Stimulated activated CD4-positive, alpha-beta T cell treated with anti-CD3 and anti-CD28 coated beads, Interleukin-15, amount 100 ng/mL, for 1 hour (primary cell): ENCODE results near the gene ADGRL2.

Source experiments
- DNase-seq, 2 donors: peaks; one replicate each; pipeline ENCODE4 v3.0.0-alpha.2; 2020; ENCODE audit warnings: low read depth in 1 of 2, low spot score in 1 of 2

ADGRL2 gene

DNA sequence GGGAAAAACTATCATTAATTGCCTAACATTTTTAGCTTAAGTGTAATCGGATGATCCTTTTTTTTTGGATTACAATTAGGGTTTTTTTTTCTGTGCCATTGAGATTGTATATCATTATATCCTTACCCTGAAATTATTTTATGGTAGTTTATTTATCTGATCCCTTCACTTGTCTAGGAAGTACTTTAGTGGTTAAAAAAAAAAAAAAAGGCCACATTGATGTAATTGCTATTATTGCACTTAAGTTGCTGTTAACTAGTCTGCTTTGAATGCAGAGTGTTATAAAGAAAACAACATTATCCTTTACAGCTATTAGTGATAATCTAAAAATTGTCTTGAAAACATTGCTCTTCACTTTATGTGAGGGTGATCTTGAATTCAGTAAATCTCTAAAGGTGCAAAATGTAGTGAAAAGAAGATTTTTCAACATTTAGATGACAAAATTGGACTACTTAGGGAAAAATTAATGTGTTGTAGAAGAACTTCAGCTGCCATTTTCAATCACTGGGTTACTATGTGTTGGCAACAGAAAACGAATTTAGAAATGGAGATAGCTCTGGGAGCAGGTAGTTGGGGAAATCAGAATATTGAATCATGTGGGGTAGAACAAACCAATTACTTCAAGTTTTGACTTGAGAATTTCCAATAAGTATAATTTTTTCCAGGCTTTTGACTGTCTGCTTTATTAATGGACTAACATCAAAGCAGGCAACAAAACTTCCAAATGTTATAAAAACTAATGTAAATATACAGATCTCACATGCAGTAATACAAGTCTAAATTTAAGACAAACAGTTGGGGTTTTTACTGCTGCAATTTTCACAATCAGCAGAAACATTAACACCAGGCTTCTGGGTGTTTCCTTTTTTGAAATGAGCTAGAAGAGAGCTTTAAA, 5.0 kb downstream of the ADGRL2 start:
- no peak for DNase-seq

DNA sequence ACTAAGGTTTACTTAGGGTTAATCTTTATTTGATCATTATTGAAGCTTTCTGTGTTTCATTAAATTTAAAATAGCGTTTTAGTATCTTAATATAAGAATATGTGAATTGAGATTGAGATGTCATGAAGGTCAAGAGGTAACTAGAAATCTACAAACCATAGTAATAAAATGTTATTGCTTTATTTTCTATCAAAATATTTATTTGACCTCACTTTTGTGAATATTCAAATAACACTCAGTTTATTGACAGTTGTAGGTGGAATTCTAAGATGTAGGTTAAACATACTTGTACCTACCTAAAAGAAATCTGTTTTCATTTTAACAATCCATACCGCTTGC, 5.7 kb downstream of the ADGRL2 start:
- DNase-seq: no peak

DNA sequence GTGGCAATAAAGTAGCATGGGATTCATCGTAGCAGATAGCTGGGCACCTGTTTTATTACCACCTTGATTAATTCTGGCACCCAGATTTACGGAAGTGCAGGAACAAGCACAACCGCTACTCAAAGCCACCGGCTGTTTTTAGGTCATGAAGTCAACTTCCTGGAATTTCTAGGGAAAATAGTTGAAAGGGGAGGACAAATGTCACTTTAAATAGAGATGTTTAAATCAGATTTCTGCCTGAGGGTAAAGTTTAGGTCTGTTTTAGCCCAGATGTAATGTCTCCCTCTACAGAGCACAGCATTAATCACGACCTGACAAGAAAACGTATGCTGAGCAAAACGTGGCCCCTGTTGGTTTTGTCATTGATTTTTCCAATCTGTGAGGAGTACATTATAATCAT, 8.0 kb downstream of the ADGRL2 start:
- no peak for DNase-seq

DNA sequence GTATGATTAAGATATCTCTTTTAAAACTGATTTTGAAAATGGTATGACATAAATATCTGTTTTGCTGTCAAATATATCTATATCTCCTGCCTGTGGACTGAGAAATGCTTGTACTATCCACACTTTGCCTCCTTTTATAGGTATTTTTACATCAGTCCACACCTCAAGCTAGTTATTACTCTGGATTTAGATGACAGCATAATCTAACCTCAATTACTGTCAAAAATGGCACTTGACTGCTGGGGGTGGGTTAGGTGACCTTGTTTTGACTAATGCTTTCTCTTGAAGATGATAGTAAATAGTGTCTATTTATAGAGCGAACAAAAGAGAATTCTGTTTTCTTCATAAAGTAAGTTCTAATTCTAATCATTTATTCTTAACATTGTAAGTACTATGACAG, 9.1 kb downstream of the ADGRL2 start:
- DNase-seq: no peak

DNA sequence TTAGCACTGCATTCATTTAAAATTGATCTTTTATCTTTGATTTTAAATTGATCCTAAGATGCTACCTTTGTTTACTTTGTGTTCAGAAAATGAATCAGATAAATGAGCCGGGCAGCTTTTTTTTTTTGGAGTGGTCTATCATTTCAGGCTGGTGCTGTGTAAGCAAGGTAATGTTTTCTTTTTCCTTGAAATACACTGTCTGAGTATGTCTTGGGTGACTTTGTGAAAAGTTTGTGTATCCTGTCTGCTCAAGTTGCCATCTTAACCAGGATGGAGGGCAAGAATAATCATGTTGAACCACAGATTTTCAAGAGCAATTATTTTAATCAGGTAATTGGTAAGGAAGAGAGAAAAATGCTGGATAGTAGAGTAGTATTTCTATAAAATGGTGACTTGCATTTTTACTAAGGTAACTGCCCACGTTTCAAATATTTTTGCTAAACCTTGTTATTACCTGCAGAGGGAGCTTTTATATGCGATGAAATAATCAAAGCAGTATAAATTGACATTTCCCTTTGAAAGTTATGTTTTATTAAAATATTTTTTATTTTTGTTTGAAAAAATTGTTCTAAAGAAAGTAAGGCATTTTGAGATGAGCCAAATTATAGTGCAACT, 11.1 kb downstream of the ADGRL2 start:
- DNase-seq: no peak

GRCh38 chr1:81812712-81813111, 12.0 kb downstream of the ADGRL2 start:
- no peak for DNase-seq

GRCh38 chr1:81813691-81814090, 13.0 kb downstream of the ADGRL2 start:
- no peak for DNase-seq

DNA sequence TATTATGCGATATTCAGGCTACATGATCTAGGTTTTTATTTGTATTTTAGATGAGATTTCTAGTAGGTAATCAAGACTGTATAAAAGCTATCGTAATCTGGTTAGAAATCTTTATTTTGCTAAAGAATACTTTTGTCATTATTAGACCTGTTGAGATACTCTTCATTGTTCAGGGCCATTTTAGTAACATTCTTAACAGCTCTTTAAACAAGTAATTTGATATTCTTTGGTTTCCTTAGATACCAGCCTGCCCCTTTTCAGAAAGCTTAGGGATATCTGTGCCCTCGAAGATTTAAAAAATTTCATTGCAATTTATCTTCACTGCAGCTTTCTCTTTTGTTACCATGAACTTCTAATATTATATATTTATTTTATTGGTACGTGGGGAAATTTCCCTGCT, 18.9 kb downstream of the ADGRL2 start:
- no peak for DNase-seq

GRCh38 chr1:81820765-81821164, 20.0 kb downstream of the ADGRL2 start:
- DNase-seq: no peak

- no peak for DNase-seq
Observed at GRCh38 chr1:81823082-81823481, 22.3 kb downstream of the ADGRL2 start.

DNA sequence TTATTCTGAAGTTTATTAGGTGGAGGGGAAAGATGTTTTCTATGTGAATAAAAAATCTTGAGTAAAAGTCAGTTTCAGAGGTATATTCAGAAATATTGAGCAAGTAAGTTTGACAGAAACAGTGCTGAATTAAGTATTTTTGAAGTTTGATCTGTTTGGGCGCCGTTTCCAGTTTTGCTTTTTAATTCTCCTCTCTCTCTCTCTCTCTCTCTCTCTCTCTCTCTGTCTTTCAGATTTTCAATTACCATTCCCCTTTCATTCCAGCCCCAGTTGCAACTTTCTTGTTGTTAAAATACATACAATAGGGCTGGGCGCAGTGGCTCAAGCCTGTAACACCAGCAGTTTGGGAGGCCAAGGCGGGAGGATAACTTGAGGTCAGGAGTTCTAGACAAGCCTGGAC, 24.0 kb downstream of the ADGRL2 start:
- no peak for DNase-seq

DNA sequence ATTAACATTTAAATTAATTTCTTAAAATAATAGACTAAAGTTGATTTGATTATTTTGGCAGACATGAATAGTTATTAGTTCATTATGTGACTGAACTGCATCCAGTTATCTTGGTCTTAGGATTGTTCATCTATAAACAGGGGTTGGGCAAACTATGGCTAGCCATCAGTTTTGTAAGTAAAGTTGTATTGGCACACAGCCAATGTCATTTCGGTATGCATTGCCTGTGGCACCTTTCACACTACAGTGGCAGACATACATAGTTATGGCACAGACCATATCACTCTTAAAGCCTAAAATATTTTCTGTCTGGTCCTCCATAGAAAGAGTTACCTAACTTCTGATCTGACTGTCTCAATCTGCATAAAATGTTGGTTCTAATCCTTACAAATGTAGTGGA, 27.2 kb downstream of the ADGRL2 start:
- DNase-seq: no peak

DNA sequence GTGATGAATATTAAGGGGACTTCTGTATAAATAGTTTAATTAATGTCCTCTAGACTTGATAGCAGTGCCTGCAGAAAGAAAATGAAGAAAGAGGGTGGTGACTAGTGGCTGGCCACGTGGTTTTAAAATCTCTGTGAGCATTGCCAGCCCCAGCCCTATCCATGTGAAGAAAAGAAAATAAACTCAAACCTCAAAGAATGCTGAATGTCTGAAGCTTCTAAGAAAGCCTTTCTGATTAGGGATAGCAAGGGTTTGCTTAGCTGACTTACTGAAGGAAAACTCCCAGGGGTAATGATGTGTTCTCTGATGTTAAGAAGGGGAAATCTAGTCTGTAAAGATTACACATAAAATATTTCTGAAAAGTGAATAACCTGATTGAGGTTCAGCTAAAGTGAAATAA, 31.8 kb downstream of the ADGRL2 start:
- DNase-seq: no peak

DNA sequence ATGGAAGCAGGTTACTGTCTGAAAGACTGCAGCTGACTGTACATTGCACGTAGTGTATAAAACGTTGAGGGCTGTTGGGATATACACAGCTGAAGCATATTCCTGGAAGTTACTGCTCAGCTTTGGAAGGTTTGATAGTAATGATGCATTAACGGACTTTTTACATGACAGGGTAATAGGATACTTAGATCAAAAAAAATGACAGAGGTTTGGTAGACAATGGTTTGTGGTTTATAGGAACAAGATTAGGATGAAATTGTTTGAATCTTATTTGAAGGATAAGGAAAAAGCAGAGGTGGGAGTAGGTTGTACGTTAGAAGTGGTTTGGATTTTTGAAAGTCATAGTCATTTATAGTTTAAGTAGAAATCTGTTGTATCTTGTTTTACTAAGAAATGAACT, 33.0 kb downstream of the ADGRL2 start:
- DNase-seq: no peak

DNA sequence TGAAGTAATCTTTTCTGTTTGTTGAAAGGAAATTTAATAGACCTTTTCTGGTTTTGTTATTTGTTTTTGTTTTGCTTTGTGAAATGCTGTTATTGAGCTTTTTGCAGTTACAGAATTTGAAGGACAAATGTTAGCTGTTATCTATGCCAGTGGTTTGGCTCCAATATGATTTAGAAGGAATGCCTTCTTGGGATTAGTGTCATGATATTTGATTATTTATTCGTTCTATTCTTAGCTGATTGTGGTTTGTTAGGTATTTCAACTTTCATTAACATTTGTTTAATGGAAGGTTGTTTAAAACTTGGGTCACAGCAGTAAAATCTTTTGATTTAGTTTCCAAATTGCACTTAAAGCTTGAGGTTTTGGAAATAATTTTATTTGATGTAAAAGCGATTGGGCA, 33.5 kb downstream of the ADGRL2 start:
- no peak for DNase-seq

DNA sequence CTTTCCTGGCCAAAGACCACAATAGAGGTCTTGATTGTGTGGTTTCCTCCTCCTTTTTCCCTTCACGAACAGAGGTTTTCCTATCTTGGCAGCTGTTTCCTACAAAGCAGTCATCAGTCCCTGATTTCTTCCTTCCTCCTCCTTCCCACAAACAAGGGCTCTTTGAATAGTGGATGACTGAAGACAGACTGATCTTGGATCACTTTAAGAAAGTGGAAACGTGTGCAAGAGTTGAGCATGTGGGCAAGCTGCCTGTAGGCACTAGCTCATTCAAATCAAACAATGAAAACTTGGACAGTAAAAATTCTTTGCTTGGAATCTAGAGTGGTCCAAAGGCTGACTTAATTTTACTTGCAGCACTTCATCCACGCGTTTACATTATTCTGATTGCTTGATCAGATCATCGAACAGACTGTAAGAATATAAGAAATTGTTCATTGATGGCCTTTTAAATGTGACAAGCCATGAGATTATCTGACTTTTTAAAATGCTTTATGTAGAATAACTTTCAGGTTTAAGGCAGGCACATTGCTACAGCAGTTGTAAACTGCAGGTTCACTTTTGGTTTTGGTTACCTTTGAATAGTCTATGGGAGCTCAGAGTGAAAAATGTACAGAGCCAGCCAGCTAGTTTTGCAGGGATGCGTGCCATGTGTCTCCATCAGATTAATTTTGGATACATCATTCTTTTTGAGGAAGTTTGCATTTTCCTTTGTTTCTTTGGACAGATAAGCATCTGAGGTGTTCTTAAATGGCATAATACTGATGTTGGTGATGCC, 34.4 kb downstream of the ADGRL2 start:
- DNase-seq: no peak

DNA sequence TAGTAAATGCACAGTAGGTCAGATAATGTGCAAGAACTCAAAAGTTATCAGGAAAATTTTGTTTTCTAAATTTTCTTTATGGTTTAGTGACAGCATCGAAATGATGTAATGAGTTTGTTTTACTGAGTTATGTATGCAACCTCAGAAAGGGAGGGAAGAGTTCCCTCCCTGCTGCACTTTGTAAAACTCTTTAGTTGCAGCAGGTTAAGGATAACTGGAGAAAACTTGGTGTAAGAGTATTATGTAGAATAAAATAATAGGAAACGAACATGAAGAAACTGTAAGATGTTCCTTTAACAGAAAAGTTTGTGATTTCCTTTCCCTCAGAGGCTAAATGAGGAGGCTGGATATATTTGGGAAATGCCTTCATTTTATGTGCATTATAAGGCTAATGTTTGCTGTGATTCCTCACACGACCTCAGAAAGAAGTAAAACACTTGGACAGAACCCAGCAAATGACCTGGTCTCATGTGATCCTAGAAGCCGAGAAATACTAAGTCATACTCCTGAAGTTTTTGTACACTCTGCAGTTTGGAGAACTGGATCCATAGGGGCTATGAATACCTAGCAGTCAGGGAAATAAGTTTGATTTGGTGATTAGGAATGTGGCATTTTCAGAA, 35.4 kb downstream of the ADGRL2 start:
- DNase-seq: no peak

DNA sequence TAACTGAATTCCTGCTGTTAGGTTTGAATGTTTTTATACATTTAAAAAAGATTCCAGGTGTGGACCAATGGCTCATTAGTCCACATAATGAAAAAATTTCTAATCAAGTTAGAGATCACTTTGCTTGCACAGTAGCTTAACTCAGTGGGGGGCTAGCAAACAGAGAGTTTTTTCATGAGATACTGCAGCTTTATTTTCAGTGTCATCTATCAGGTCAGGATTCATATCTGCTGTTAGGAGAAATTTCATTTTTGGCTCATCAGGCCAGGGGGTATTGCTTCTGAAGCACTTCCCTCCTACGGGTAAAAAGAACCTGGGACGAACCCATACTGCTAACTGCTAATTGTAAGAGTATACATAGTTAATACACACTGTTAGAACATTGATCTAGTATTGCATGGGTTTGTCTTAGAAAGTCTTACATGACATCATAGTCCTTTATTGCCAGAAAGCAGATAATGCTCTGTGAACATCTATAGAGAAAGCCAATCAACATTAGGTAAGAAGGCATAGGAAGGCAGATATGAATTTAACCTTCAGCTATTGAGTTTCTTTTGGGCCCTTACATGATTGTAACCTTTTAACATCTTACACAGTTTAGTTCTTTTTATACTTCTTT, 38.0 kb downstream of the ADGRL2 start:
- no peak for DNase-seq

- DNase-seq: no peak
Observed at GRCh38 chr1:81840805-81841204, 40.1 kb downstream of the ADGRL2 start.

DNA sequence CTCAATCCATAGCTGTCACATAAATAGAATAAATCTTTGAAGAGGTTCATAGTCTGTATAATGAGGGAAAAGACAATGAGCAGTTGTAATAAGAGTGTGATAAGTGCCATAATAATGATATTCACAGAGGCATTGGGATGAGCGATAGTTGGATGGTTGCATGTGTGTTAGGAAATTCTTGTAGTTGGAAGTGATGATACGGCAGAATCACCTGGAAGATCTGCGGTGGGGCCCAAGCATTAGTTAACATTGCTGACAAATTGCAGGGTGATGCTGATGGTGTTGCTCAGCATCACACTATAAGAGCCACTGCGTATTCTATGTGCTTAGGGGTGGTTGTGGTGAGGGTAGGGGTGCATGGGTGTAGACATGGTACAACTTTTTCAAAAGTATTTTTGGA, 41.1 kb downstream of the ADGRL2 start:
- no peak for DNase-seq

GRCh38 chr1:81844477-81844876, 43.7 kb downstream of the ADGRL2 start:
- DNase-seq: no peak
